Stimulated activated naive CD8-positive, alpha-beta T cell treated with anti-CD3 and anti-CD28 coated beads, Interleukin-15, amount 100 ng/mL, for 72 hours (primary cell): ENCODE results near the gene CYP4A22.
"Not testable (repeated sequence)": the region's sequence is repeated elsewhere in the genome, so short reads cannot be mapped to it uniquely, and the experiment has no call there.

ENCODE experiments used
- ATAC-seq: fragments of 150-1000 bp; cut with Tn5 transposase; 2 replicates; pipeline ENCODE4 v1.10.0; 2021; ENCODE audit warnings: mild to moderate bottlenecking, moderate library complexity
- DNase-seq, 2 donors: peaks; one replicate each; pipeline ENCODE4 v3.0.0; 2021 to 2022
- H3K27ac Mint-ChIP-seq, 2 donors: one replicate each; pipeline ENCODE4 v1.8.0; 2022; ENCODE audit warnings: mild to moderate bottlenecking in 2 of 2, mixed read lengths in 2 of 2, moderate library complexity in 2 of 2
- H3K27me3 Mint-ChIP-seq: one replicate; pipeline ENCODE4 v1.8.0; 2022; ENCODE audit warnings: mixed read lengths
- H3K4me1 Mint-ChIP-seq: one replicate; pipeline ENCODE4 v1.8.0; 2022; ENCODE audit warnings: mild to moderate bottlenecking, mixed read lengths
- H3K4me3 Mint-ChIP-seq, 2 donors: one replicate each; pipeline ENCODE4 v1.8.0; 2022; ENCODE audit warnings: mild to moderate bottlenecking in 2 of 2, mixed read lengths in 2 of 2, moderate library complexity in 1 of 2
- H3K9me3 Mint-ChIP-seq, 2 donors: one replicate each; pipeline ENCODE4 v1.8.0; 2022; ENCODE audit warnings: mixed read lengths in 2 of 2

CYP4A22 gene

GRCh38 chr1:47137925-47138615 lies 829 bp downstream of the CYP4A22 start:
- DNase-seq = no peak
- H3K27ac Mint-ChIP-seq = no peak overlapping the region
- H3K9me3 Mint-ChIP-seq = no peaks in the 10 kb centered on the region
- ATAC-seq = no peak
- H3K4me3 Mint-ChIP-seq = no peak overlapping the region
- peaks cover 8% of the 10 kb centered on the region for H3K27me3 Mint-ChIP-seq
- no peaks in the 10 kb centered on the region for H3K4me1 Mint-ChIP-seq

GRCh38 chr1:47140358-47140757 lies 3.1 kb downstream of the CYP4A22 start:
- not testable (repeated sequence) for H3K4me1 Mint-ChIP-seq, H3K4me3 Mint-ChIP-seq, H3K9me3 Mint-ChIP-seq, H3K27ac Mint-ChIP-seq, ATAC-seq, DNase-seq, H3K27me3 Mint-ChIP-seq

- peaks cover 23% of the 10 kb centered on the region for H3K27me3 Mint-ChIP-seq
- H3K9me3 Mint-ChIP-seq, H3K27ac Mint-ChIP-seq, H3K4me3 Mint-ChIP-seq, DNase-seq, H3K4me1 Mint-ChIP-seq, ATAC-seq: not testable (repeated sequence)
Measured at GRCh38 chr1:47143654-47144053, 6.4 kb downstream of the CYP4A22 start.

- not testable (repeated sequence) for H3K9me3 Mint-ChIP-seq, H3K4me1 Mint-ChIP-seq, ATAC-seq, H3K27ac Mint-ChIP-seq, H3K4me3 Mint-ChIP-seq, DNase-seq
- H3K27me3 Mint-ChIP-seq = peaks cover 50% of the 10 kb centered on the region
Measured at GRCh38 chr1:47146495-47146894, 9.3 kb downstream of the CYP4A22 start.

- Mint-ChIP-seq H3K4me1 (no peaks in the 10 kb centered on the region), H3K4me3 (no peak overlapping the region), H3K27ac (no peak overlapping the region), H3K9me3 (no peaks in the 10 kb centered on the region), H3K27me3 (peaks cover 51% of the 10 kb centered on the region)
- DNase-seq = no peak
- no peak for ATAC-seq
Measured at GRCh38 chr1:47147047-47147785, 10.0 kb downstream of the CYP4A22 start.

- Mint-ChIP-seq H3K27me3 (peaks cover 60% of the 10 kb centered on the region), H3K27ac (peak overlapping the region in 1 of 2 donors; percentile 67)
- not testable (repeated sequence) for H3K9me3 Mint-ChIP-seq, H3K4me1 Mint-ChIP-seq, ATAC-seq, DNase-seq, H3K4me3 Mint-ChIP-seq
Measured at GRCh38 chr1:47149162-47149561, 11.9 kb downstream of the CYP4A22 start.

GRCh38 chr1:47156457-47156856 lies 19.2 kb downstream of the CYP4A22 start:
- H3K4me3 Mint-ChIP-seq, H3K27ac Mint-ChIP-seq, H3K4me1 Mint-ChIP-seq, DNase-seq, ATAC-seq: not testable (repeated sequence)
- H3K9me3 Mint-ChIP-seq = peaks cover 0 to 29% of the 10 kb centered on the region in 2 donors
- H3K27me3 Mint-ChIP-seq = peaks cover 53% of the 10 kb centered on the region

- not testable (repeated sequence) for H3K4me3 Mint-ChIP-seq, H3K27ac Mint-ChIP-seq, H3K4me1 Mint-ChIP-seq, ATAC-seq, DNase-seq
- H3K9me3 Mint-ChIP-seq = peaks cover 0 to 29% of the 10 kb centered on the region in 2 donors
- H3K27me3 Mint-ChIP-seq = peaks cover 57% of the 10 kb centered on the region
Measured at GRCh38 chr1:47157957-47158356, 20.7 kb downstream of the CYP4A22 start.

GRCh38 chr1:47160716-47161115 lies 23.5 kb downstream of the CYP4A22 start:
- Mint-ChIP-seq H3K4me1 (no peaks in the 10 kb centered on the region), H3K4me3 (no peak overlapping the region), H3K27me3 (peaks cover 42% of the 10 kb centered on the region), H3K9me3 (peaks cover 0 to 9% of the 10 kb centered on the region in 2 donors), H3K27ac (no peak overlapping the region)
- DNase-seq (no peak), ATAC-seq (no peak)

GRCh38 chr1:47161298-47162040 lies 24.2 kb downstream of the CYP4A22 start:
- no peak overlapping the region for H3K4me3 Mint-ChIP-seq
- DNase-seq (no peak), ATAC-seq (no peak)

GRCh38 chr1:47164552-47164951 lies 27.3 kb downstream of the CYP4A22 start:
- H3K27me3 Mint-ChIP-seq = peaks cover 49% of the 10 kb centered on the region
- H3K4me1 Mint-ChIP-seq = no peaks in the 10 kb centered on the region
- DNase-seq (no peak), ATAC-seq (no peak)
- no peaks in the 10 kb centered on the region for H3K9me3 Mint-ChIP-seq
- no peak overlapping the region for H3K27ac Mint-ChIP-seq
- H3K4me3 Mint-ChIP-seq = no peak overlapping the region

More at GRCh38 chr1:47161298-47162040, 24.2 kb downstream of the CYP4A22 start:
- Mint-ChIP-seq H3K4me1 (no peaks in the 10 kb centered on the region), H3K27ac (no peak overlapping the region), H3K27me3 (peaks cover 34% of the 10 kb centered on the region), H3K9me3 (peaks cover 0 to 1% of the 10 kb centered on the region in 2 donors)

GRCh38 chr1:47172782-47173181 lies 35.5 kb downstream of the CYP4A22 start:
- Mint-ChIP-seq H3K9me3 (no peaks in the 10 kb centered on the region), H3K27ac (no peak overlapping the region), H3K4me3 (no peak overlapping the region), H3K27me3 (peaks cover 56% of the 10 kb centered on the region), H3K4me1 (peaks cover 8% of the 10 kb centered on the region)
- no peak for DNase-seq
- no peak for ATAC-seq

GRCh38 chr1:47174656-47175020 lies 37.4 kb downstream of the CYP4A22 start:
- peaks cover 53% of the 10 kb centered on the region for H3K27me3 Mint-ChIP-seq
- no peaks in the 10 kb centered on the region for H3K9me3 Mint-ChIP-seq

GRCh38 chr1:47175227-47175934 lies 38.1 kb downstream of the CYP4A22 start:
- Mint-ChIP-seq H3K9me3 (no peaks in the 10 kb centered on the region), H3K4me1 (peaks cover 20% of the 10 kb centered on the region), H3K27ac (no peak overlapping the region), H3K4me3 (no peak overlapping the region), H3K27me3 (peaks cover 61% of the 10 kb centered on the region)
- ATAC-seq = peak; percentile 48
- peak; percentile 39 to 50 for DNase-seq

More at GRCh38 chr1:47174656-47175020, 37.4 kb downstream of the CYP4A22 start:
- no peak overlapping the region for H3K27ac Mint-ChIP-seq
- DNase-seq (no peak), ATAC-seq (no peak)
- H3K4me1 Mint-ChIP-seq = peaks cover 18% of the 10 kb centered on the region
- H3K4me3 Mint-ChIP-seq = no peak overlapping the region

- H3K27me3 Mint-ChIP-seq = peaks cover 74% of the 10 kb centered on the region
- ATAC-seq (no peak), DNase-seq (no peak)
- no peak overlapping the region for H3K27ac Mint-ChIP-seq
- no peak overlapping the region for H3K4me3 Mint-ChIP-seq
- H3K4me1 Mint-ChIP-seq = peaks cover 20% of the 10 kb centered on the region
- no peaks in the 10 kb centered on the region for H3K9me3 Mint-ChIP-seq
Measured at GRCh38 chr1:47178020-47178419, 40.8 kb downstream of the CYP4A22 start.
